ENCODE results near the gene ZBED1.

The ZBED1 gene

DNA sequence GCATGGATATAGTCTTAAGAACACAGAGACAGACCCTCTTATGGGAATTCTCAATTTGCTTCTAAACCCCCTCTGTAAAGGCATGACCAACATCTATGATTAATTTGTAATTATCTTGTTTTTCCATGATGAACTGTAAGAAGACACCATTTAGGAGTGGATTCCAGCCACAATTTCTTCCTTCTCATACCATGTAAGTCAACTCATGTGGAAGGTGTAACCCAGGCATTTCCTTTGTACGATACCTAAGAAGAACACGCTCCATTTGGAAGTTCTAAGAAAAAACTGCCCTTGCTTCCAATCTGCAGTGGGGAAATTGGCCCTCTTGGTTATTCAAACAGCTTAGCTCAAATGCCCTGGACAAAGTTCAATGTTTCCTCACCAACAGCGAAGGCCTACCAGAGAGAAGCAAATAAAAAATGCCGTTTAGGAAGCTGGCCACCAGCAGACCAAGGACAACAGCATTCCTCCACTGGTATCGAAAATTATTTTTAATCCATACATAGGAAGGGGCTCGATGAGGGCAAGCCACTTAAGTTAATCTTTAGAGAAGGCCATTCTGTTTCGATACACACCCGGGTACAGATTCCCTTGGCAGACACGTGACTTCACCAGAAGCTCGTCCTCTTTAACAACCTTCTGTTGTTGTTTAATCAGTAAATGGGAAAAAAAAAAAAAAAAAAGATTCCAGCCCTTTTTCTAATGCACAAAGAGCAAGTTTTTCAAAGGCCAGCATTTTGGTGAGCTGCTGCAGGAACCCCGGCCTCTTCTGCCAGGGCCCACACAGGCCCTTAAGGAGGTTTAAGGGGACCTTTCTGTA, 2.6 kb downstream of the ZBED1 start:
- Mint-ChIP-seq H3K9me3 (no peaks in the 10 kb centered on the region), H3K4me3 (peak overlapping the region; percentile 80), H3K36me3 (ENCODE audit: low read depth) (peaks cover 13% of the 10 kb centered on the region), H3K27me3 (no peaks in the 10 kb centered on the region), H3K27ac (peak overlapping the region; percentile 79), H3K4me1 (peaks cover 28% of the 10 kb centered on the region)
- ATAC-seq = no peak
- no peak for DNase-seq

- peaks cover 28% of the 10 kb centered on the region for H3K4me1 Mint-ChIP-seq
- H3K27me3 Mint-ChIP-seq = no peaks in the 10 kb centered on the region
- H3K27ac Mint-ChIP-seq = no peak overlapping the region
- no peak overlapping the region for H3K4me3 Mint-ChIP-seq
- ATAC-seq (no peak), DNase-seq (no peak)
- H3K36me3 Mint-ChIP-seq (ENCODE audit: low read depth) = peaks cover 16% of the 10 kb centered on the region
- no peaks in the 10 kb centered on the region for H3K9me3 Mint-ChIP-seq
Observed at GRCh38 chrX:2495595-2495994, 5.2 kb downstream of the ZBED1 start.

DNA sequence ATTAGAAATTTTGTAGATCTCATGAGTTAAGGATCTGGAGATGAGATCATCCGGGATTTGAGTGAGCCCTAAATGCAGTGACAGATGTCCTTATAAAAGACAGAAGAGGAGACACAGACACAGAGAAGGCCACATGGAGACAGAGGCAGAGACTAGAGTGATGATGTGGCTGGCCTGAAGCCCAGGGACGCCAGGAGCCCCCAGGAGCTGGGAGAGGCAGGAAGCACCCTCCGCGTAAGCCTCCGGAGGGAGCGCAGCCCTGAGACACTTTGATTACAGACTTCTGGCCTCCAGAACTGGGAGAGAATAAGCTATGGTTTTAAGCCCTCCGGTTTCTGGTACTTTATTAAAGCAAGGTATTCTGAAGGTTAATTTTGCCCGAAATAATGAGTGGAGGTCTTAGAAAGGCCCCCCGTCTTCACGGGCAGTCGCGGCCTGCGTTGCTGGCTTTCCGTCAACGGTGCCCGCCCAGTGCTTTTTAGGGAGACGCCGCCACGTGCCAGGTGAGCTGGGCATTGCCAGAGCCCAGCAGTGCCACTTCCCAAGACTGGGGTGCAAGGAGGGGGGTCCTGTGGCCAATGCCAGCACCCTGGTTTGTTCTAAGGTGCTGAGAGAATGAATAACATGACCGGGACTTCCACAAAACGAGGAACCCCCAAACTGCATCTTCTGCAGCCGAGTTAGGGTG, 8.1 kb downstream of the ZBED1 start:
- DNase-seq (no peak), ATAC-seq (no peak)
- peaks cover 20% of the 10 kb centered on the region for H3K36me3 Mint-ChIP-seq (ENCODE audit: low read depth)
- peaks cover 7% of the 10 kb centered on the region for H3K4me1 Mint-ChIP-seq
- H3K4me3 Mint-ChIP-seq = no peak overlapping the region
- no peaks in the 10 kb centered on the region for H3K27me3 Mint-ChIP-seq
- H3K27ac Mint-ChIP-seq = peak overlapping the region; percentile 3
- no peaks in the 10 kb centered on the region for H3K9me3 Mint-ChIP-seq

DNA sequence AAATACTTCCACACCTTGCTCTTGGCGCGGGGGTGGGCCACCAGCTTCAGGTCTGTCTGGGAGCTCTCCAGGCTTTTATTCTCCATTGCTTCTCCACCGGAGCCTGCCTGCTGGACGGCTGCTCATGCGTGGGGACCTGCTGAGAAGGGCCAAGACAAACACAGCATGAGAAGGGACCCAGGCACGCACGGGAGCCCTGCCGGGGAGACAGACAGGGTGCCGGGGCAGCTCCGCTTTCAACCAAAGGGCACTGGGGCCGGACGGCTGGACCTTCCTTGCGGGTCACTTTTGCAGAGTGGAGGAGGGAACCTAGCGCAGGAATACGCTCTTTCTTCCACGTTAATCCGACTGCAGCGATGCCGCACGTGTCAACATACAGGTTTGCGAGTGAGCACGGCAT, 10.1 kb downstream of the ZBED1 start:
- Mint-ChIP-seq H3K4me1 (no peaks in the 10 kb centered on the region), H3K36me3 (ENCODE audit: low read depth) (peaks cover 23% of the 10 kb centered on the region), H3K4me3 (no peak overlapping the region), H3K9me3 (no peaks in the 10 kb centered on the region), H3K27me3 (no peaks in the 10 kb centered on the region), H3K27ac (no peak overlapping the region)
- ATAC-seq (no peak), DNase-seq (no peak)

GRCh38 chrX:2489446-2490445, 11.0 kb downstream of the ZBED1 start:
- H3K27ac Mint-ChIP-seq = no peak overlapping the region
- H3K4me1 Mint-ChIP-seq = no peaks in the 10 kb centered on the region
- no peak for DNase-seq
- H3K27me3 Mint-ChIP-seq = no peaks in the 10 kb centered on the region
- H3K36me3 Mint-ChIP-seq (ENCODE audit: low read depth) = peaks cover 22% of the 10 kb centered on the region
- ATAC-seq = no peak
- H3K9me3 Mint-ChIP-seq = no peaks in the 10 kb centered on the region
- H3K4me3 Mint-ChIP-seq = no peak overlapping the region

DNA sequence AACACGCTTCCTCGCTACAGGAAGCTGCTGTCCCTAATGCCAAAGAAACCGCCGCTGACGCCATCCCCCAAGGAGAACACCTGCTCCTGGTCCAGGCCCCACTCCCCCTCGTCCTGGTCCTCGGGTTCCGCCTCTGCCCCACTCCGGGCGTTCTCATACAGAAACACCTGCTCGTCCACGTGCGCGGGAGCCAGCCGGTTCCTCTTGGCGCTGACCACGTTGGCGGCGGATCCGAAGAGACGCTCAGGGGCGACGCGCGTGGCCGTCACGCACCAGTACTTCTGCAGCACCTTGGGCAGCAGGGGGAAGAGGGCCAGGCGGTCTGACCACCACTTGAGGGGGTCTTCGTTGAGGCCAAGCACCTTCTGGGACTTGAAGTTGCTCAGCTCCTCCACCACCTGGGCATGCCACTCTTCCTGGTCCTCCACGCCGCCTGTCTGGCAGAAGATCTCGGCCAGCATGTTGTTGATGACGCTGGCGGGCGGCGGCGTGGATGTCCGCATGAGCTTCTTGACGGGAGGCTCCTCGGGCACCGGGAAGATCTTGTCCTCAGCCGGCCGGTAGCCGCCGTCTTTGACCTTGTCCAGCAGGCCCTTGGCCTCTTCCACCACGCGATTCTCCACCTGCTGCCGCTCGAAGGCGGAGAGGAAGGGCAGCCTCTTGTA, 12.0 kb downstream of the ZBED1 start:
- H3K27ac Mint-ChIP-seq = no peak overlapping the region
- peaks cover 22% of the 10 kb centered on the region for H3K36me3 Mint-ChIP-seq (ENCODE audit: low read depth)
- DNase-seq (no peak), ATAC-seq (no peak)
- no peaks in the 10 kb centered on the region for H3K9me3 Mint-ChIP-seq
- no peaks in the 10 kb centered on the region for H3K27me3 Mint-ChIP-seq
- no peak overlapping the region for H3K4me3 Mint-ChIP-seq
- H3K4me1 Mint-ChIP-seq = no peaks in the 10 kb centered on the region

- DNase-seq (no peak), ATAC-seq (no peak)
- no peak overlapping the region for H3K4me3 Mint-ChIP-seq
- H3K27ac Mint-ChIP-seq = no peak overlapping the region
- H3K36me3 Mint-ChIP-seq (ENCODE audit: low read depth) = peaks cover 22% of the 10 kb centered on the region
- no peaks in the 10 kb centered on the region for H3K9me3 Mint-ChIP-seq
- H3K4me1 Mint-ChIP-seq = no peaks in the 10 kb centered on the region
- no peaks in the 10 kb centered on the region for H3K27me3 Mint-ChIP-seq
Observed at GRCh38 chrX:2487366-2487765, 13.4 kb downstream of the ZBED1 start.

DNA sequence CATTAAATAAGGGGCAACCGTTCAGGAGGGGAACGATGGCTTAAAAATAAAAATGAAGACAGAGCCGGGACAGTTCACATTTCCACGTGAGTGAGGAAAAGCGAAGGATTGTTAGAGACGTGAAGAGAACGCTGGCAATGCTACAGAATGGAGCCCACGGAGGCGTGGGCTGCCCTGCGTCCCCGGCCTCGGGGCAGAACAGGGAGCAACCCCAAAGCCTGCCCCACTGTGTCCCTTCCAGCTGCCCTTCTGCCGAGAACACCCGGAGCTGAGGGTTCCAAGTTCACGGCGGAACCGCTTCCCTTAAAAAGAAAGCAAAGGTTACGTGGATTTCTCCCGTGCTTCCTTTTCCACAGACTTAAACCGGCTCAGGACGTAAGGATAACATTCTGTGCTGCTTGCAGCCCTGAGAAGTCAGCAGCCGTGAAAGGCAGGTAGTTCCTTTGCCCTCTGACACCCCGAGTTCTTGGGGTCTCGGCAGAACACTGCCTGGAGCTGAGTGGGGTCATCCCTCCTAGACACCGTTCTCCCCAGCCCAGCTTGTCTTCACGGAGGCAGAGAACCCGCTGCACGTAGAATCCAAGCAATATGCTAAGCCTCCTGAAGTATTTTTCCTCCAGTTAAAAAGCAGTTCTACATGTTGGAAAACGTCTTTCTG, 14.2 kb downstream of the ZBED1 start:
- no peak overlapping the region for H3K27ac Mint-ChIP-seq
- ATAC-seq (no peak), DNase-seq (no peak)
- H3K27me3 Mint-ChIP-seq = no peaks in the 10 kb centered on the region
- H3K9me3 Mint-ChIP-seq = no peaks in the 10 kb centered on the region
- H3K36me3 Mint-ChIP-seq (ENCODE audit: low read depth) = peaks cover 22% of the 10 kb centered on the region
- no peak overlapping the region for H3K4me3 Mint-ChIP-seq
- no peaks in the 10 kb centered on the region for H3K4me1 Mint-ChIP-seq

- H3K4me1 Mint-ChIP-seq = no peaks in the 10 kb centered on the region
- no peak overlapping the region for H3K27ac Mint-ChIP-seq
- no peak overlapping the region for H3K4me3 Mint-ChIP-seq
- H3K27me3 Mint-ChIP-seq = no peaks in the 10 kb centered on the region
- ATAC-seq (no peak), DNase-seq (no peak)
- H3K9me3 Mint-ChIP-seq = no peaks in the 10 kb centered on the region
- H3K36me3 Mint-ChIP-seq (ENCODE audit: low read depth) = peaks cover 22% of the 10 kb centered on the region
Observed at GRCh38 chrX:2485789-2486345, 14.9 kb downstream of the ZBED1 start.

GRCh38 chrX:2484721-2485648, 15.8 kb downstream of the ZBED1 start:
- H3K4me3 Mint-ChIP-seq = no peak overlapping the region
- no peaks in the 10 kb centered on the region for H3K27me3 Mint-ChIP-seq
- DNase-seq (no peak), ATAC-seq (no peak)
- H3K4me1 Mint-ChIP-seq = no peaks in the 10 kb centered on the region
- no peak overlapping the region for H3K27ac Mint-ChIP-seq
- H3K36me3 Mint-ChIP-seq (ENCODE audit: low read depth) = peaks cover 18% of the 10 kb centered on the region
- H3K9me3 Mint-ChIP-seq = peaks cover 3% of the 10 kb centered on the region

DNA sequence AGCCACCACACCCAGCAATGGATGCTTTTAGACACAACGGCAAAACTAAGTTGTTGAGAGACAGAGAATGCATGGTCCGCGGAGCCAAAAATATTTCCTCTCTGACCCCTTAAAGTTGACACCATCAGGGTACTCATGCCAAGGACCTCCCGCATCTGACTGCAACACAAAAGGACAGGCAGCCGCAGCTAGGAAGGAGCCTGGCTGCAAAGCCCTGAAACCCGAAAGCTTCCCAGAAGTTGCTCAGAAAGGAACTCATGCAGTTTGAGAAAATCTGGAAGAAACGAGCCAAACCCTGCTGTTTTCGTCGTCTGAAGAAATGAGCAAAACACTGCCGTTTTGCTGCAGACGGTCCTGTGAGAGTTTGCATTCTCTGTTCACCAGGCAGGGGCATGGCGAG, 16.5 kb downstream of the ZBED1 start:
- Mint-ChIP-seq H3K27me3 (no peaks in the 10 kb centered on the region), H3K4me1 (no peaks in the 10 kb centered on the region), H3K4me3 (no peak overlapping the region), H3K36me3 (ENCODE audit: low read depth) (peaks cover 20% of the 10 kb centered on the region), H3K9me3 (peaks cover 6% of the 10 kb centered on the region), H3K27ac (no peak overlapping the region)
- ATAC-seq (no peak), DNase-seq (no peak)

DNA sequence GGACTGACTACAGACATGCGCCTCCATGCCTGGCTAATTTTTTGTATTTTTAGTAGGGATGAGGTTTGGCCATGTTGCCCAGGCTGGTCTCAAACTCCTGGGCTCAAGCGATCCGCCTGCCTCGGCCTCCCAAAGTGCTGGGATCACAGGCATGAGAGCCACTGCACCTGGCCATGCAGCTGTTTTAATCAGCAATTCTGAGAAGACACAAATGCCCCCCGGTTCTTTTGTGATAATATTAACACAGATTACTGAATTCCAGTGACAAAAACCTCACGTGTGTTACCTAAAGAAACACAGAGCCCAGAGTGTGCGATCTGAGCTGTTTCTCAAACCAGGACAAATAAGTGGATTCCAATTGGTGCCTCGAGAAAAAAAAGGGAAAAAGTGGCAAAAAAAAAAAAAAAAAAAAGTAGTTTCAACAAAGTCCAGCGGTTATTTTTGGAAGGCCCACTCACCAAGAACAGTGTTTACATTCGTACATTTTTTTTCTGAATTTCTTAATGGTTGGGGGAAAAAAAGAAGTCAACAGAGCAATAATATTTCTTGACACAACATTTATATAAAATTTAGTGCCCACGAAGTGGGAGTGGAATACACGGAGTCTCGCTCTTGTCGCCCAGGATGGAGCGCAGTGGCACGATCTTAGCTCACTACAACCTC, 17.2 kb downstream of the ZBED1 start:
- H3K9me3 Mint-ChIP-seq = peaks cover 6% of the 10 kb centered on the region
- no peaks in the 10 kb centered on the region for H3K27me3 Mint-ChIP-seq
- H3K4me1 Mint-ChIP-seq = no peaks in the 10 kb centered on the region
- peaks cover 20% of the 10 kb centered on the region for H3K36me3 Mint-ChIP-seq (ENCODE audit: low read depth)
- DNase-seq = no peak
- H3K4me3 Mint-ChIP-seq = no peak overlapping the region
- H3K27ac Mint-ChIP-seq = no peak overlapping the region
- no peak for ATAC-seq

All from activated naive CD8-positive, alpha-beta T cell treated with anti-CD3 and anti-CD28 coated beads, Interleukin-2, amount 50 U/mL, for 24 hours (primary cell).